ENCODE data around the gene TXNDC8. TPM values are rescaled to one million over a fixed set of nuclear protein-coding genes. Genes with fewer than 3 reads are reported as not detected.
A peak's percentile ranks its signal among the peaks of the same experiment; 100 is the strongest.
"Not testable (repeated sequence)": the region's sequence is repeated elsewhere in the genome, so short reads cannot be mapped to it uniquely, and the experiment has no call there.

Gene TXNDC8
- total RNA-seq, 1 donor, result not detected

GRCh38 chr9:110316261-110317075 is 21.2 kb downstream of the TXNDC8 start:
- peak overlapping the region; percentile 48 for H3K4me2 ChIP-seq (ENCODE audit: insufficient read depth, low read length)
- DNase-seq (ENCODE audit: insufficient read length, low spot score, missing footprints), result no peak
- no peaks in the 10 kb centered on the region for H3K36me3 ChIP-seq (ENCODE audit: insufficient read depth, low read length)
- no peaks in the 10 kb centered on the region for H3K9me3 ChIP-seq (ENCODE audit: low read depth, low read length)
- TF ChIP-seq CTCF (IDR thresholded peaks at IDR 0.05; ENCODE audit: extremely low read depth, low read depth, low read length), result no peak
- H3K4me1 ChIP-seq (ENCODE audit: insufficient read depth, low read length), result peaks cover 6% of the 10 kb centered on the region
- no peak overlapping the region for H3K4me3 ChIP-seq (ENCODE audit: insufficient read depth, low read length)
- no peaks in the 10 kb centered on the region for H3K27me3 ChIP-seq (ENCODE audit: insufficient read depth, low read length)
- no peaks in the 10 kb centered on the region for H3K79me2 ChIP-seq (ENCODE audit: insufficient read depth, low read length)
- no peak overlapping the region for H2AFZ ChIP-seq (ENCODE audit: low read length)
- H3K27ac ChIP-seq (ENCODE audit: low read depth, low read length), result no peak overlapping the region
- no peaks in the 10 kb centered on the region for H4K20me1 ChIP-seq (ENCODE audit: insufficient read depth, low read length)

- H3K4me3 ChIP-seq (ENCODE audit: insufficient read depth, low read length), result not testable (repeated sequence)
Observed at GRCh38 chr9:110311978-110312377, 25.7 kb downstream of the TXNDC8 start.

GRCh38 chr9:110309681-110310080 is 28.0 kb downstream of the TXNDC8 start:
- no peak for DNase-seq (ENCODE audit: insufficient read length, low spot score, missing footprints)
- Histone ChIP-seq H3K4me1 (ENCODE audit: insufficient read depth, low read length) (no peaks in the 10 kb centered on the region), H4K20me1 (ENCODE audit: insufficient read depth, low read length) (no peaks in the 10 kb centered on the region), H3K4me3 (ENCODE audit: insufficient read depth, low read length) (no peak overlapping the region), H3K4me2 (ENCODE audit: insufficient read depth, low read length) (no peak overlapping the region), H3K36me3 (ENCODE audit: insufficient read depth, low read length) (no peaks in the 10 kb centered on the region), H3K27me3 (ENCODE audit: insufficient read depth, low read length) (no peaks in the 10 kb centered on the region), H3K79me2 (ENCODE audit: insufficient read depth, low read length) (no peaks in the 10 kb centered on the region), H2AFZ (ENCODE audit: low read length) (no peak overlapping the region), H3K9me3 (ENCODE audit: low read depth, low read length) (no peaks in the 10 kb centered on the region), H3K27ac (ENCODE audit: low read depth, low read length) (no peak overlapping the region)
- TF ChIP-seq CTCF (IDR thresholded peaks at IDR 0.05; ENCODE audit: extremely low read depth, low read depth, low read length), result no peak

More at GRCh38 chr9:110311978-110312377, 25.7 kb downstream of the TXNDC8 start:
- not testable (repeated sequence) for H3K79me2 ChIP-seq (ENCODE audit: insufficient read depth, low read length); H3K27me3 ChIP-seq (ENCODE audit: insufficient read depth, low read length); H3K36me3 ChIP-seq (ENCODE audit: insufficient read depth, low read length); DNase-seq (ENCODE audit: insufficient read length, low spot score, missing footprints); H3K4me1 ChIP-seq (ENCODE audit: insufficient read depth, low read length); H4K20me1 ChIP-seq (ENCODE audit: insufficient read depth, low read length); H2AFZ ChIP-seq (ENCODE audit: low read length); H3K9me3 ChIP-seq (ENCODE audit: low read depth, low read length); H3K27ac ChIP-seq (ENCODE audit: low read depth, low read length); H3K4me2 ChIP-seq (ENCODE audit: insufficient read depth, low read length)

- no peak for DNase-seq (ENCODE audit: insufficient read length, low spot score, missing footprints)
- Histone ChIP-seq H3K4me3 (ENCODE audit: insufficient read depth, low read length) (no peak overlapping the region), H3K36me3 (ENCODE audit: insufficient read depth, low read length) (no peaks in the 10 kb centered on the region), H3K79me2 (ENCODE audit: insufficient read depth, low read length) (no peaks in the 10 kb centered on the region), H3K27ac (ENCODE audit: low read depth, low read length) (no peak overlapping the region), H2AFZ (ENCODE audit: low read length) (no peak overlapping the region), H3K27me3 (ENCODE audit: insufficient read depth, low read length) (no peaks in the 10 kb centered on the region), H4K20me1 (ENCODE audit: insufficient read depth, low read length) (no peaks in the 10 kb centered on the region), H3K4me1 (ENCODE audit: insufficient read depth, low read length) (no peaks in the 10 kb centered on the region), H3K4me2 (ENCODE audit: insufficient read depth, low read length) (no peak overlapping the region), H3K9me3 (ENCODE audit: low read depth, low read length) (no peaks in the 10 kb centered on the region)
- TF ChIP-seq CTCF (IDR thresholded peaks at IDR 0.05; ENCODE audit: extremely low read depth, low read depth, low read length), result no peak
Observed at GRCh38 chr9:110308633-110309038, 29.0 kb downstream of the TXNDC8 start.
